GM20000 (cell line): ENCODE data around the gene DHRSX.

Experiments used
- DNase-seq: peaks from one replicate; pipeline ENCODE4 v3.0.0; 2012; ENCODE audit warnings: low spot score
- CTCF ChIP-seq: IDR thresholded peaks from 2 replicates; pipeline ENCODE4 v1.5.1; 2012; ENCODE audit warnings: mild to moderate bottlenecking, control low read depth; ENCODE audit errors: extremely low read depth, missing control alignments

Gene DHRSX

GRCh38 chrX:2516623-2517022 lies 15.8 kb upstream of the DHRSX start:
- DNase-seq, result no peak
- TF ChIP-seq CTCF, result no peak

- DNase-seq, result no peak
- no peak for TF ChIP-seq CTCF
Observed at GRCh38 chrX:2514131-2514530, 13.4 kb upstream of the DHRSX start.

GRCh38 chrX:2513121-2513664 lies 12.4 kb upstream of the DHRSX start:
- TF ChIP-seq CTCF, result no peak
- DNase-seq, result no peak

GRCh38 chrX:2512501-2512900 lies 11.7 kb upstream of the DHRSX start:
- DNase-seq, result no peak
- TF ChIP-seq CTCF, result no peak

- TF ChIP-seq CTCF, result no peak
- no peak for DNase-seq
Observed at GRCh38 chrX:2511326-2511725, 10.6 kb upstream of the DHRSX start.

GRCh38 chrX:2508648-2509335 lies 8.0 kb upstream of the DHRSX start:
- no peak for DNase-seq

More at GRCh38 chrX:2508648-2509335, 8.0 kb upstream of the DHRSX start:
- TF ChIP-seq CTCF, result no peak
